ENCODE data around the gene KCTD16. TPM values are rescaled to one million over a fixed set of nuclear protein-coding genes. Genes with fewer than 3 reads are reported as not detected.

KCTD16 gene
- total RNA-seq, 2 donors from 2014 or later, result 0.27 to 0.35 TPM

DNA sequence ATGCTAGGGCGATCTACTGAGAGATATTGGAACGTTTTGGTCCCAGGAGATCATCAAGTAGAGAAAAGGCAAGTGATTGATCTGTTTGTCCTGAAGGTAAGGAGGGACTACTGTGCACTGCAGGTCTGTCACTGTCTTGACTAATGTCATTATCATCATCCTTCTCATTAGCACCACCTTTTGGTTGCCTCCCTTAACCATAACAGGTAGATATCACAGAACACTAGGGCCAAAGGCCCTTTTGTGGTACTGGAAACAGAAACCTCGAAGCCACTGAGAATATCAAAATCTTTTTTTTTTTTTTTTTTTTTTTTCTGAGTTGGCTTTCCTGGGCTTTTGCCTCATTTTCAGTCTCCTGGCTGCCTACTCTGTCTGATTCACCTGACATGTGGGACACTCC is 134.0 kb downstream of the KCTD16 start:
- DNase-seq (ENCODE audit: low spot score) (no peak), ATAC-seq (ENCODE audit: insufficient number of reproducible peaks, low FRiP score, low read depth) (no peak)
- no peaks in the 10 kb centered on the region for H3K9me3 ChIP-seq
- H3K27me3 ChIP-seq (replicated peaks; ENCODE audit: insufficient read depth), result no peaks in the 10 kb centered on the region
- H3K4me3 ChIP-seq, result no peak overlapping the region
- no peaks in the 10 kb centered on the region for H3K36me3 ChIP-seq
- no peak overlapping the region for H3K27ac ChIP-seq
- H3K4me1 ChIP-seq (ENCODE audit: control insufficient read depth in 1 of 2, low read depth in 2 of 2), result no peaks in the 10 kb centered on the region
- no peak for TF ChIP-seq CTCF (IDR thresholded peaks at IDR 0.05)

DNA sequence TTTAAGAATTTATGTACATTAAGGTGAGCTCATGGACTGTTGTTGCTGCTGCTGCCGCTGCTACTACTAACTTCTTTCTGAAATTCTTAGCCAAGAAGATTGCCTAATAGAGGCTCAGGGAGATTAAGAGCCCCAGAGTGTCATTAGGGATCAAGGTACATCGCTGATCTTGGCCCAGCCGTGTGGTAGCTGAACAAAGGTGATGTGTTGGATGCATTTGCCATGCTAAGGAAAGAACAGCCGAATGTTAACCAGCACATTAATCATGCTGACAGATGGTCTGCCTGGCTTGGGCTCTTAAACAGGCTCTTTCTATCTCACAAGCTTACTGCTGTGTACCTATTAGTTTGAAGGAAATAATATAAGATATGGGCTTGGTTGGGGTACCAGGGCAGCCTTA is 137.1 kb downstream of the KCTD16 start:
- ATAC-seq (ENCODE audit: insufficient number of reproducible peaks, low FRiP score, low read depth), result no peak

DNA sequence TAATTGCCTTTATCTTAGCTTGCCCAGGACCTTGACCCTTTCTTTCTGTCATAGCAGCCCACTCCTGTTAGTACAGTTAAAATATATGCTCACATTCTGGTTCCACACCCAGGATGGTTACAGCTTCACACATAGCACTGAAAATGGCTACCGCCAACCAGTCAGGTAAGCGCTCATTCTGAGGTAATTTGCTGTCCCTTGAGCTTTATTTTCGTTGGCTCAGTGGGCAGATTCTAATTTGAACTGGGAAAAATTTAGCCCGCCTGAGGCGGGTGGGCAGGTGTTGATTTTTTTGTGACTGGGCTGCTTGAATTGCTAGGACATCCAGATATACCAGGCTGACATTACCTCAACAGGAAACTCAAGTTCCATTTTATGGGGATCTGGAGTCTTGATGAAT is 137.5 kb downstream of the KCTD16 start:
- Histone ChIP-seq H3K4me1 (ENCODE audit: control insufficient read depth in 1 of 2, low read depth in 2 of 2) (no peaks in the 10 kb centered on the region), H3K4me3 (no peak overlapping the region), H3K36me3 (no peaks in the 10 kb centered on the region), H3K9me3 (no peaks in the 10 kb centered on the region), H3K27me3 (replicated peaks; ENCODE audit: insufficient read depth) (no peaks in the 10 kb centered on the region), H3K27ac (no peak overlapping the region)
- no peak for DNase-seq (ENCODE audit: low spot score)
- TF ChIP-seq CTCF (IDR thresholded peaks at IDR 0.05), result no peak
- no peak for ATAC-seq (ENCODE audit: insufficient number of reproducible peaks, low FRiP score, low read depth)

More for the DNA sequence above, 137.1 kb downstream of the KCTD16 start:
- H3K27me3 ChIP-seq (replicated peaks; ENCODE audit: insufficient read depth), result no peaks in the 10 kb centered on the region
- no peaks in the 10 kb centered on the region for H3K36me3 ChIP-seq
- no peak overlapping the region for H3K27ac ChIP-seq
- H3K9me3 ChIP-seq, result no peaks in the 10 kb centered on the region
- DNase-seq (ENCODE audit: low spot score), result no peak
- H3K4me1 ChIP-seq (ENCODE audit: control insufficient read depth in 1 of 2, low read depth in 2 of 2), result no peaks in the 10 kb centered on the region
- no peak overlapping the region for H3K4me3 ChIP-seq
- no peak for TF ChIP-seq CTCF (IDR thresholded peaks at IDR 0.05)

DNA sequence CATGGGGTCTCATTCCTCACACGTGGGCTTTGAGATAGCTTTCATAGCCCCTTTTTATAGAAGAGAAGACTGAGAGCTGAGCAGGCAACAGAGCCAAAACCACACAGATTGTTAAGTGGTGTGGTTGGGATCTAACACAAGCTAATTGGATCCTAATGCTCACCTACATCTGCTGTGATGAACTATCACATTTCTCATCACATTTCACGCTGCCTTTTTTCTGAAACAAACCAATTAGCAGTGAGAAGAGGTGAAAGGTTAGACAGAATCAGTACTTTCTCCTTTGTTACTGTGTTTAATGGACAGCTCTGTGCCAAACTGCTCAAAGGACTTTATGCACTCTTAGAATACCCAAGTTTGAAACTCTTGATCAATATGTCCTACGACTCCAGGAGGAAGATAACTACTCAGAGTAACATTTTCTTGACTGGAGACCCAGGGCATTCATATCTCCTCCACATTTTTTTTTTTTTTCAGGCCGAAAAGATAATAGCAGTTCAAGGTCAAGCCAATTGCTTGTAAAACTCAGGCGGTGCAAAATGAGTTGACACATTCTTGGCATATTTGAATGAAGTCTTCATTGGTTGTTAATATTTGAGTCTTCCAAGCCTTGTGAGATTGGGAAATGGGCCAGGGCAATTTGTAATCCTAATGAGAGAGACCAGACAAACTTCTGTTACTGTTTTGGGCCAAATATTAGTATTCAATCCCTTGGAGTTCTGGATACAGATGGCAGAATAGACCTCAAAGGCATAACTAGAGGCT is 138.4 kb downstream of the KCTD16 start:
- Histone ChIP-seq H3K4me3 (no peak overlapping the region), H3K9me3 (no peaks in the 10 kb centered on the region), H3K27me3 (replicated peaks; ENCODE audit: insufficient read depth) (no peaks in the 10 kb centered on the region), H3K27ac (no peak overlapping the region), H3K36me3 (no peaks in the 10 kb centered on the region), H3K4me1 (ENCODE audit: control insufficient read depth in 1 of 2, low read depth in 2 of 2) (no peaks in the 10 kb centered on the region)
- TF ChIP-seq CTCF (IDR thresholded peaks at IDR 0.05), result no peak
- ATAC-seq (ENCODE audit: insufficient number of reproducible peaks, low FRiP score, low read depth) (no peak), DNase-seq (ENCODE audit: low spot score) (no peak)

GRCh38 chr5:144310621-144311020 is 139.9 kb downstream of the KCTD16 start:
- TF ChIP-seq CTCF (IDR thresholded peaks at IDR 0.05), result no peak
- Histone ChIP-seq H3K27ac (no peak overlapping the region), H3K27me3 (replicated peaks; ENCODE audit: insufficient read depth) (no peaks in the 10 kb centered on the region), H3K4me1 (ENCODE audit: control insufficient read depth in 1 of 2, low read depth in 2 of 2) (no peaks in the 10 kb centered on the region), H3K9me3 (no peaks in the 10 kb centered on the region), H3K4me3 (no peak overlapping the region), H3K36me3 (no peaks in the 10 kb centered on the region)
- DNase-seq (ENCODE audit: low spot score) (no peak), ATAC-seq (ENCODE audit: insufficient number of reproducible peaks, low FRiP score, low read depth) (no peak)

Measured in thoracic aorta (tissue), 2 donors.